ENCODE results near the gene KAT7.

The KAT7 gene

GRCh38 chr17:49746791-49747490 is 41.5 kb upstream of the KAT7 start:
- H3K4me3 ChIP-seq (replicated peaks; ENCODE audit: low read depth, low read length) = no peak overlapping the region
- DNase-seq (ENCODE audit: extremely low read depth, low read depth) = no peak
- TF ChIP-seq, protein P1, sequence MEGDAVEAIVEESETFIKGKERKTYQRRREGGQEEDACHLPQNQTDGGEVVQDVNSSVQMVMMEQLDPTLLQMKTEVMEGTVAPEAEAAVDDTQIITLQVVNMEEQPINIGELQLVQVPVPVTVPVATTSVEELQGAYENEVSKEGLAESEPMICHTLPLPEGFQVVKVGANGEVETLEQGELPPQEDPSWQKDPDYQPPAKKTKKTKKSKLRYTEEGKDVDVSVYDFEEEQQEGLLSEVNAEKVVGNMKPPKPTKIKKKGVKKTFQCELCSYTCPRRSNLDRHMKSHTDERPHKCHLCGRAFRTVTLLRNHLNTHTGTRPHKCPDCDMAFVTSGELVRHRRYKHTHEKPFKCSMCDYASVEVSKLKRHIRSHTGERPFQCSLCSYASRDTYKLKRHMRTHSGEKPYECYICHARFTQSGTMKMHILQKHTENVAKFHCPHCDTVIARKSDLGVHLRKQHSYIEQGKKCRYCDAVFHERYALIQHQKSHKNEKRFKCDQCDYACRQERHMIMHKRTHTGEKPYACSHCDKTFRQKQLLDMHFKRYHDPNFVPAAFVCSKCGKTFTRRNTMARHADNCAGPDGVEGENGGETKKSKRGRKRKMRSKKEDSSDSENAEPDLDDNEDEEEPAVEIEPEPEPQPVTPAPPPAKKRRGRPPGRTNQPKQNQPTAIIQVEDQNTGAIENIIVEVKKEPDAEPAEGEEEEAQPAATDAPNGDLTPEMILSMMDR (IDR thresholded peaks at IDR 0.05; ENCODE audit: low read depth, low read length, missing control alignments) = no peak

DNA sequence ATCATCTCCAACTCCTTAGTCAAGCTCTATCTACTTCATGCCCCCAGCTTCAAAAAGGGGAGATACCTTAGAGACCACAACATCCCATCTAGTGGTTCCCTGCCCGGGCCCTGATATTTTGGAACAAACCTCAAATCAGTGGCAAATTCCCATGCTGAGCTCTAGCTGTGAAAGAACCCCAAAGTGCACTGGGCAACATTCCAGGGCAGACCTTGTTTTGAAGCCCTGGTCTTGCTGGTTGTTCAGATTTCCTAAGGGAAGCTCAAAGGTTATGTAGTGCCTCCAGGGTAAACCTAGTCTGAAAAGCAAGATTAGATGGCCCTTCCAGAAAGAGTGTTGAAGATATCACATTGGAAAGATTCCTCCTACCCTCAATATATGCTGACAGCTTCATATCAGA is 40.8 kb upstream of the KAT7 start:
- TF ChIP-seq, protein P1 (IDR thresholded peaks at IDR 0.05; ENCODE audit: low read depth, low read length, missing control alignments) = no peak
- no peak for DNase-seq (ENCODE audit: extremely low read depth, low read depth)

GRCh38 chr17:49748223-49748622 is 40.3 kb upstream of the KAT7 start:
- no peak for DNase-seq (ENCODE audit: extremely low read depth, low read depth)
- no peak overlapping the region for H3K4me3 ChIP-seq (replicated peaks; ENCODE audit: low read depth, low read length)
- TF ChIP-seq, protein P1 (IDR thresholded peaks at IDR 0.05; ENCODE audit: low read depth, low read length, missing control alignments) = no peak

More for the DNA sequence above, 40.8 kb upstream of the KAT7 start:
- H3K4me3 ChIP-seq (replicated peaks; ENCODE audit: low read depth, low read length) = no peak overlapping the region

GRCh38 chr17:49748791-49749190 is 39.7 kb upstream of the KAT7 start:
- no peak overlapping the region for H3K4me3 ChIP-seq (replicated peaks; ENCODE audit: low read depth, low read length)
- TF ChIP-seq, protein P1 (IDR thresholded peaks at IDR 0.05; ENCODE audit: low read depth, low read length, missing control alignments) = no peak
- no peak for DNase-seq (ENCODE audit: extremely low read depth, low read depth)

DNA sequence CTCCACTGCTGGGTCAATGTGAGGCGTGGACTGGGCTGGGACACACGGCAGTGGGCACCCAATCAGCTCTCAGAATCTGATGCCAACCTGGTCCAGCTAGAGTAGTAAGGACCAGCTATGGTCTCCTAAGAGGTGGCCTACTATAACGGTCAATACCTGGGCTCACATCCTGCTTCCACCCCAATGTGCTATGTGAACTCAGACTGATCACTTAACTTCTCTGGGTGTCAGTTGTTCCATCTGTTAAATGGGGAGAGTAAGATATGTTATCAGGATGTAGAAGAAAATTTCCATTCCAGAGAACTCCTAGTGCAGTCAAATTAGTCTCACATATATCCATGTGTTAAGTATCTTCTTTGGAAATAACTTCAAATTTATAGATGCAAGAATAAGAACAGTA is 38.8 kb upstream of the KAT7 start:
- H3K4me3 ChIP-seq (replicated peaks; ENCODE audit: low read depth, low read length) = no peak overlapping the region
- no peak for DNase-seq (ENCODE audit: extremely low read depth, low read depth)
- TF ChIP-seq, protein P1 (IDR thresholded peaks at IDR 0.05; ENCODE audit: low read depth, low read length, missing control alignments) = no peak

DNA sequence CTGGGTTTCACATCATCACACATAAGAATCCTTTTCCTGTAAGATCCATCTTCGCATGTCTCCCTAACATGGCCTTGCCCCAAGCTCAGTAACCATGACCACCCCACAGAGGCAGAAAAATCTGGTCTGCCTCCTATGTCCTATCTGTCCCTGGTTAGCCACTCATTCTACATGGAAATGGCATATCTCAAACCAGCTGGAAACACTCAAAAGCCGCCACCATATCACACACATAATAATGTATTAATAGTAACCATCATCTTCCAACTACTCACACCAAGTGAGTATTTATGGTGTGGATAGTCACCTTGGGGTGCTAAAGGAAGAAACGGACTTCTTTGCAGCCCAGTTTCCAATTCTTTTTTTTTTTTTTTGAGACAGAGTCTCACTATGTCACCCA is 36.0 kb upstream of the KAT7 start:
- DNase-seq (ENCODE audit: extremely low read depth, low read depth) = no peak
- H3K4me3 ChIP-seq (replicated peaks; ENCODE audit: low read depth, low read length) = no peak overlapping the region
- TF ChIP-seq, protein P1 (IDR thresholded peaks at IDR 0.05; ENCODE audit: low read depth, low read length, missing control alignments) = no peak

GRCh38 chr17:49753959-49754391 is 34.5 kb upstream of the KAT7 start:
- DNase-seq (ENCODE audit: extremely low read depth, low read depth) = no peak
- H3K4me3 ChIP-seq (replicated peaks; ENCODE audit: low read depth, low read length) = no peak overlapping the region
- TF ChIP-seq, protein P1 (IDR thresholded peaks at IDR 0.05; ENCODE audit: low read depth, low read length, missing control alignments) = no peak
